ENCODE data around the gene FCHSD2. TPM values are rescaled to one million over a fixed set of nuclear protein-coding genes. Genes with fewer than 3 reads are reported as not detected.
A peak's percentile ranks its signal among the peaks of the same experiment; 100 is the strongest.

FCHSD2 gene
- total and polyA plus RNA-seq, 8 donors: 5.5 to 22.5 (median 10.4) TPM

DNA sequence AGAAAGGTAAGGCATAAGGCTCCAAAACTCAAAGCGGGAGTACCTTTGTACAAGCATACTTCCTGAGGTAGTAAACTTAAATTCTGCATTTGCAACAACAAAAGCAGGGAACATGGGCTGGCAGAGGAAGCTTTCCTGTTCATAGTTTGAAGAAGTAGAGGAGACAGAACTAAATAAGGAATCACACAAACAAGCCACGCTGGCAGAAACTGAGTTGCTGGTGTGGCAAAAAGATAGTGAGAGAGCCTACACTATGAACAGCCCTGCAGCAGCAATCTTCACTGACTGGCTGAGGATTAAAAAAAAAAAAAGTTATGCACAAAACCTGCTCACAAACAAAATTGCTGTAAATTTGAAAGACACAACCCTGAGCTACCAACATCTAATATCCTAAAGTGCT is 46.5 kb downstream of the FCHSD2 start:
- no peaks in the 10 kb centered on the region for H3K36me3 ChIP-seq
- no peaks in the 10 kb centered on the region for H3K27me3 ChIP-seq
- H3K9me3 ChIP-seq: no peaks in the 10 kb centered on the region
- FAIRE-seq (no peak), ATAC-seq (peak in 1 of 4 donors; percentile 65), DNase-seq (no peak)
- intact Hi-C loops (cut with DNase I): no loop called here
- TF ChIP-seq, protein P1, sequence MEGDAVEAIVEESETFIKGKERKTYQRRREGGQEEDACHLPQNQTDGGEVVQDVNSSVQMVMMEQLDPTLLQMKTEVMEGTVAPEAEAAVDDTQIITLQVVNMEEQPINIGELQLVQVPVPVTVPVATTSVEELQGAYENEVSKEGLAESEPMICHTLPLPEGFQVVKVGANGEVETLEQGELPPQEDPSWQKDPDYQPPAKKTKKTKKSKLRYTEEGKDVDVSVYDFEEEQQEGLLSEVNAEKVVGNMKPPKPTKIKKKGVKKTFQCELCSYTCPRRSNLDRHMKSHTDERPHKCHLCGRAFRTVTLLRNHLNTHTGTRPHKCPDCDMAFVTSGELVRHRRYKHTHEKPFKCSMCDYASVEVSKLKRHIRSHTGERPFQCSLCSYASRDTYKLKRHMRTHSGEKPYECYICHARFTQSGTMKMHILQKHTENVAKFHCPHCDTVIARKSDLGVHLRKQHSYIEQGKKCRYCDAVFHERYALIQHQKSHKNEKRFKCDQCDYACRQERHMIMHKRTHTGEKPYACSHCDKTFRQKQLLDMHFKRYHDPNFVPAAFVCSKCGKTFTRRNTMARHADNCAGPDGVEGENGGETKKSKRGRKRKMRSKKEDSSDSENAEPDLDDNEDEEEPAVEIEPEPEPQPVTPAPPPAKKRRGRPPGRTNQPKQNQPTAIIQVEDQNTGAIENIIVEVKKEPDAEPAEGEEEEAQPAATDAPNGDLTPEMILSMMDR (IDR thresholded peaks at IDR 0.05): no peak
- H3K4me3 ChIP-seq: no peak overlapping the region
- no peaks in the 10 kb centered on the region for H3K4me1 ChIP-seq
- 81% methylated on average over 2 of the region's 2 CpGs for WGBS, 2 donors
- H3K27ac ChIP-seq: no peak overlapping the region

DNA sequence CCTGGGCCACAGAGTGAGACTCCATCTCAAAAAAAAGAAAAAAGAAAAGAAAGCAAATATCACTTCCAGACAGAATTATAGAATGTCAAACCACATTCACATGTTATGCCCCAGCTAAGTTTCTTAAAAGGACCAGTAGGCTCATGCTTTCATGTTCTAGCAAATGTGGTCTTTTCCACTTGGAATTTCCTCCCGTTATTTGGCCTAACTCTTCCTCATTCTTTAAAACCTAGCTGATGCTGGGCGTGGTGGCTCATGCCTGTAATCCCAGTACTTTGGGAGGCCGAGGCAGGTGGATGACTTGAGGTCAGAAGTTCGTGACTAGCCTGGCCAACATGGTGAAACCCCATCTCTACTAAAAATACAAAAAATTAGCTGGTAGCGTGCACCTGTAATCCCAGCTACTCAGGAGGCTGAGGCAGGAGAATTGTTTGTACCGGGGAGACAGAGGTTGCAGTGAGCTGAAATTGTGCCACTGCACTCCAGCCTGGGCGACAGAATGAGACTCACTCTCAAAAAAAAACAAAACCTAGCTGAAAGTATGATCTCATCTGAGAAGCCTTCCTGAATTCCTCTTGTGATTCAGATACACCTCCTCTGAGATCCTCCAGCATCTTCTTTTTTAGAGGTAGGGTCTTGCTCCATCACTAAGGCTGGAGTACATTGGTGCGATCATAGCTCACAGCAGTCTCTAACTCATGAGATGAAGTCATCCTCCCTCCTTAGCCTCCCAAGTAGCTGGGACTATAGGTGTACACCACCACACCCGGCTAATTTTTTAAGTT is 50.4 kb downstream of the FCHSD2 start:
- ATAC-seq (no peak), DNase-seq (no peak), FAIRE-seq (no peak)
- no peaks in the 10 kb centered on the region for H3K9me3 ChIP-seq
- H3K27ac ChIP-seq: no peak overlapping the region
- TF ChIP-seq, protein P1 (IDR thresholded peaks at IDR 0.05): no peak
- WGBS, 2 donors: 96 to 97% methylated on average over 9 of the region's 9 CpGs
- H3K27me3 ChIP-seq: no peaks in the 10 kb centered on the region
- H3K4me1 ChIP-seq: no peaks in the 10 kb centered on the region
- no peaks in the 10 kb centered on the region for H3K36me3 ChIP-seq
- H3K4me3 ChIP-seq: no peak overlapping the region
- intact Hi-C loops (cut with DNase I): no loop called here

DNA sequence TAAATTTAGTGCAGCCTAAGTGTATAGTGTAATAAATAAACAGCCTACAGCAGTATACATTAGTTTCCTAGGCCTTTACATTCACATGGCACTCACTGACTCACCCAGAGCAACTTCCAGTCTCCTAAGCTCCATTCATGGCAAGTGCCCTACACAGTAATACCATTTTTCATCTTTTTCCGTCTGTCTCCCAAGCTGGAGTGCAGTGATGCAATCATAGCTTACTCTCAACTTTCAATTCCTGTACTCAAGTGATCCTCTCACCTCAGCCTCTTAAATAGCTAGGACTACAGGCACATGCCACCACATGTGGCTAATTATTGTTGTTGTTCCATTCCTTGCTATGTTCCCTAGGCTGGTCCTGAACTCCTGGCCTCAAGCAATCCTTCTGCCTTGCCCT is 54.4 kb downstream of the FCHSD2 start:
- no peaks in the 10 kb centered on the region for H3K4me1 ChIP-seq
- intact Hi-C loops (cut with DNase I): no loop called here
- no peaks in the 10 kb centered on the region for H3K36me3 ChIP-seq
- no peak overlapping the region for H3K4me3 ChIP-seq
- WGBS, 2 donors: 87 to 88% methylated on average over 1 of the region's 1 CpG
- FAIRE-seq (no peak), ATAC-seq (peak in 2 of 4 donors; percentile 23 to 32), DNase-seq (no peak)
- no peaks in the 10 kb centered on the region for H3K27me3 ChIP-seq
- no peaks in the 10 kb centered on the region for H3K9me3 ChIP-seq
- TF ChIP-seq, protein P1 (IDR thresholded peaks at IDR 0.05): no peak
- H3K27ac ChIP-seq: no peak overlapping the region

DNA sequence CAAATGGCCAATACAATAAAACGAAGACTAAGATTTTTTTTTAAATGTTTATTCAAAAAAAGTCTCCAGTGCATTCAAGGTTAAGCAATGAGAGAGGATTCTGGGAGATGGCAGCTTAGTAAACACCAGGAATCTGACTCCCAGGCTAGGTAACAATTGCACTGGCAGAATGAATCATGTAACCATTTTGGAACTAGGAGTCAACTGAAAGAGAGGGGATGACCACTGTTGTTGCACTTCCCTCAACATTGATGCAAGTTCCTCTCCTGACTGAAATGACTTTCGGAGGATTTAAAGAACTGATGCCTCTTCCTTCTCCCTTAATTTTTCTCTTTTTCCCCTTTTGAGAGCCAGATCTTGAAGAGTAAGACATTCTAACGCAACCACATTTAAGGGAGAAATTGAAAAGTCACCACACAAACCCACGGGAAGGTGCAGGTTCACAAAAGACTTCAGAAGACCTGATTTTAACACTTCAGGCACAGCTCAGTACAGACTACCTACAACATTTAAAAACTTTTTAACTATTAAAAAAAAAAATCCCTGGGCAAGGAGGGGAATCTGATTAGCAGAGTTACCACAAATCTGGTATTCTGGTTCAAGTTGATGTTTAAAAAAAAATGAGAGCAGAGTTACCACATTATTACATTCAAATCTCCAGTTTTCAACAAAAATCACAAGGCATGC is 56.8 kb downstream of the FCHSD2 start:
- no peak for DNase-seq
- Histone ChIP-seq H3K27ac (no peak overlapping the region), H3K36me3 (no peaks in the 10 kb centered on the region), H3K9me3 (no peaks in the 10 kb centered on the region), H3K4me3 (no peak overlapping the region), H3K4me1 (no peaks in the 10 kb centered on the region), H3K27me3 (no peaks in the 10 kb centered on the region)
- no peak for FAIRE-seq
- 73 to 75% methylated on average over 4 of the region's 4 CpGs for WGBS, 2 donors
- peak; percentile 49 to 82 (median 69) for ATAC-seq
- TF ChIP-seq, protein P1 (IDR thresholded peaks at IDR 0.05): no peak
- intact Hi-C loops (cut with DNase I): no loop called here

DNA sequence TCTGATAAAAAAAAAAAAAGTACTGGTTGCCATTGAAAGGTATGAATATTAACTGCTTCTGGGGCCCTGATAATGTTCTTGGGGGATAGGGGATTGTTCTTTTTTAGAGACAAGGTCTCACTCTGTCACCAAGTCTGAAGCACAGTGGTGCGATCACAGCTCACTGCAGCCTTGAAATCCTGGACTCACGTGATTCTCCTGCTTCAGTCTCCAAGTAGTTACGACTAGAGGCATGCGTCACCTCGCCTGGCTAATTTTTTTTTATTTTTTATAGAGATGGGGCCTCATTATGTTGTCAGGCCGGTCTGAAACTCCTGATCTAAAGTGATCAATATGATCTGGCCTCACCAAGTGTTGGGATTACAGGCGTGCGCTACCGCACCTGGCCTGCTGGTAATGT is 63.5 kb downstream of the FCHSD2 start:
- TF ChIP-seq, protein P1 (IDR thresholded peaks at IDR 0.05): no peak
- FAIRE-seq (no peak), DNase-seq (no peak), ATAC-seq (no peak)
- H3K4me1 ChIP-seq: peaks cover 0 to 4% (median 0%) of the 10 kb centered on the region in 3 donors
- H3K27ac ChIP-seq: no peak overlapping the region
- intact Hi-C loops (cut with DNase I): no loop called here
- no peak overlapping the region for H3K4me3 ChIP-seq
- 98% methylated on average over 9 of the region's 9 CpGs for WGBS, 2 donors
- no peaks in the 10 kb centered on the region for H3K36me3 ChIP-seq
- no peaks in the 10 kb centered on the region for H3K27me3 ChIP-seq
- H3K9me3 ChIP-seq: no peaks in the 10 kb centered on the region
